HepG2 (cell line): ENCODE data around the gene PAFAH1B1.

Experiments
- CAMTA2 ChIP-seq: sonication (generic); formaldehyde crosslinking; IDR thresholded peaks from 2 replicates; pipeline ENCODE4 v1.4.0; 2020; ENCODE audit warnings: mild to moderate bottlenecking, missing genetic modification reagents, borderline replicate concordance
- CBX2 ChIP-seq, 2 experiments: fragments of 200-600 bp in 1 of 2; sonication (generic); formaldehyde crosslinking in 1 of 2; IDR thresholded peaks; 2 replicates each; pipeline versions ENCODE4 v1.7.0 to v1.8.1; 2018 to 2022; ENCODE audit warnings: low read depth in 2 of 2, low read length in 1 of 2, mild to moderate bottlenecking in 1 of 2, missing genetic modification reagents in 1 of 2
- FIP1L1 ChIP-seq: fragments of 200-400 bp; formaldehyde crosslinking; IDR thresholded peaks from 2 replicates; pipeline ENCODE4 v1.6.1; 2018; ENCODE audit warnings: low read depth, mild to moderate bottlenecking, low read length, moderate library complexity, borderline replicate concordance; ENCODE audit not compliant: insufficient read depth
- SNAPC4 ChIP-seq: sonication (generic); formaldehyde crosslinking; IDR thresholded peaks from 2 replicates; pipeline ENCODE4 v1.4.0; 2020; ENCODE audit warnings: mild to moderate bottlenecking, missing genetic modification reagents
- ZNF629 ChIP-seq: sonication (generic); formaldehyde crosslinking; conservative IDR thresholded peaks from 2 replicates; pipeline ENCODE4 v1.5.0; 2020; ENCODE audit warnings: missing genetic modification reagents
- ZNF674 ChIP-seq: sonication (generic); formaldehyde crosslinking; IDR thresholded peaks from 2 replicates; pipeline ENCODE4 v1.5.0; 2020; ENCODE audit warnings: low read depth, mild to moderate bottlenecking, missing genetic modification reagents
- TF ChIP-seq, protein P1 (sequence below): sonication (generic); formaldehyde crosslinking; IDR thresholded peaks from 2 replicates; pipeline ENCODE4 v1.5.0; 2020; ENCODE audit warnings: mild to moderate bottlenecking, missing genetic modification reagents, moderate library complexity
- TF ChIP-seq, protein P2 (sequence below): sonication (generic); formaldehyde crosslinking; IDR thresholded peaks from 2 replicates; pipeline ENCODE4 v1.8.1; 2023; ENCODE audit warnings: missing genetic modification reagents, inconsistent platforms, borderline replicate concordance

DNA sequence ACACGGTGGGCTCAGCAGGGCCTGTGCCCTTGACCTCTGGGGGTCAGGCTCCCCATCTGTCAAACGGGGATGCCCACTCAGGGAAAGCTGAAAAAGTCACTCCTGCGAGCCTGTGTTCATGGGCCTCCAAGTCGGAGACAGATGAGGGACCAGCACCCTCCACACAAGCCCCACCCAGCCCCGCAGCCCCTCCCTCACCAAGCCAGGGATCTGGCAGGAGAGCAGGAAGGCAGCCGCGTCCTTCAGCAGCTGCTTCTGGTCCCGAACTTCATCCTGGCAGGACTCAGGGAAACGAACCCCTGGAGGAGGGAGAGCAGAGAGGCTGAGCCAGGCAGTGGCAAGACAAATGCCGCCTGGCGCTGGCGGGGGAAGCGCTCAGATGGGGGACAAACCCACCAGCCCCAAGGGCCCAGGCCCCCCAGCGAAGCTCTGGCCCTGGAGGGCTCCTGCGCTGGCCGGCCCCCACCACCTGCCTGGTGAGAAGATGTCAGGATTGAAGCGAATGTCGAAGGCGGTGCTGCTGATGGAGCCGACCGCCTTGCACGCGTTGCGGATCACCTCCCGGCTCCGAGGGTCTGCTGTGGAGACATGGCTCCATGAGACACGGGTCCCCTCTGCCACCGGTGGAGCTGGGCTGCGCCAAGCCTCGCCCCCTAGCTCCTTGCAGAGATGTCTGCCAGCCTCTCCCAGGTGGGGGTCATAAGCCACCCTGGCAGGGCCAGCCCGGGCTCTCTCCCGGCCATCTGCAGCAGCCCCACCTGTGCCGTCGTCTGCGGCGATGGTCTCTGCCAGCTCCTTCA, 102.7 kb downstream of the PAFAH1B1 start:
- TF ChIP-seq FIP1L1: no peak
- TF ChIP-seq, protein P1, sequence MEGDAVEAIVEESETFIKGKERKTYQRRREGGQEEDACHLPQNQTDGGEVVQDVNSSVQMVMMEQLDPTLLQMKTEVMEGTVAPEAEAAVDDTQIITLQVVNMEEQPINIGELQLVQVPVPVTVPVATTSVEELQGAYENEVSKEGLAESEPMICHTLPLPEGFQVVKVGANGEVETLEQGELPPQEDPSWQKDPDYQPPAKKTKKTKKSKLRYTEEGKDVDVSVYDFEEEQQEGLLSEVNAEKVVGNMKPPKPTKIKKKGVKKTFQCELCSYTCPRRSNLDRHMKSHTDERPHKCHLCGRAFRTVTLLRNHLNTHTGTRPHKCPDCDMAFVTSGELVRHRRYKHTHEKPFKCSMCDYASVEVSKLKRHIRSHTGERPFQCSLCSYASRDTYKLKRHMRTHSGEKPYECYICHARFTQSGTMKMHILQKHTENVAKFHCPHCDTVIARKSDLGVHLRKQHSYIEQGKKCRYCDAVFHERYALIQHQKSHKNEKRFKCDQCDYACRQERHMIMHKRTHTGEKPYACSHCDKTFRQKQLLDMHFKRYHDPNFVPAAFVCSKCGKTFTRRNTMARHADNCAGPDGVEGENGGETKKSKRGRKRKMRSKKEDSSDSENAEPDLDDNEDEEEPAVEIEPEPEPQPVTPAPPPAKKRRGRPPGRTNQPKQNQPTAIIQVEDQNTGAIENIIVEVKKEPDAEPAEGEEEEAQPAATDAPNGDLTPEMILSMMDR (CRISPR knock-in tag): no peak
- TF ChIP-seq CAMTA2 (CRISPR knock-in tag): no peak
- TF ChIP-seq CBX2 (IDR thresholded peaks at IDR 0.05; ENCODE audit: low read depth, low read length): no peak
- no peak for TF ChIP-seq CBX2 (CRISPR knock-in tag; IDR thresholded peaks at IDR 0.05; ENCODE audit: low read depth)
- no peak for TF ChIP-seq SNAPC4 (CRISPR knock-in tag)
- TF ChIP-seq ZNF629 (CRISPR knock-in tag): no peak
- no peak for TF ChIP-seq ZNF674 (CRISPR knock-in tag)
- TF ChIP-seq, protein P2, sequence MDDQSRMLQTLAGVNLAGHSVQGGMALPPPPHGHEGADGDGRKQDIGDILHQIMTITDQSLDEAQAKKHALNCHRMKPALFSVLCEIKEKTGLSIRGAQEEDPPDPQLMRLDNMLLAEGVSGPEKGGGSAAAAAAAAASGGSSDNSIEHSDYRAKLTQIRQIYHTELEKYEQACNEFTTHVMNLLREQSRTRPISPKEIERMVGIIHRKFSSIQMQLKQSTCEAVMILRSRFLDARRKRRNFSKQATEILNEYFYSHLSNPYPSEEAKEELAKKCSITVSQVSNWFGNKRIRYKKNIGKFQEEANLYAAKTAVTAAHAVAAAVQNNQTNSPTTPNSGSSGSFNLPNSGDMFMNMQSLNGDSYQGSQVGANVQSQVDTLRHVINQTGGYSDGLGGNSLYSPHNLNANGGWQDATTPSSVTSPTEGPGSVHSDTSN (CRISPR knock-in tag): no peak
